Peyer's patch (tissue), 4 donors: ENCODE measurements around the gene ZNF726.

ENCODE experiments used
- POLR2A ChIP-seq, 2 donors: fragments of 450-650 bp; IDR thresholded peaks; one replicate each; pipeline ENCODE4 v1.5.1; 2017; ENCODE audit warnings: antibody characterized with exemption in 2 of 2, mild to moderate bottlenecking in 2 of 2, moderate library complexity in 2 of 2
- TF ChIP-seq, protein P1 (sequence below), 6 experiments: fragments of 450-650 bp in 4 of 6; fragments of 200-600 bp in 2 of 6; sonication (generic) in 1 of 6; IDR thresholded peaks; one replicate each; pipeline ENCODE4 v1.5.1; 2017 to 2019; ENCODE audit warnings: antibody characterized with exemption in 6 of 6, mild to moderate bottlenecking in 3 of 6, moderate library complexity in 1 of 6

DNA sequence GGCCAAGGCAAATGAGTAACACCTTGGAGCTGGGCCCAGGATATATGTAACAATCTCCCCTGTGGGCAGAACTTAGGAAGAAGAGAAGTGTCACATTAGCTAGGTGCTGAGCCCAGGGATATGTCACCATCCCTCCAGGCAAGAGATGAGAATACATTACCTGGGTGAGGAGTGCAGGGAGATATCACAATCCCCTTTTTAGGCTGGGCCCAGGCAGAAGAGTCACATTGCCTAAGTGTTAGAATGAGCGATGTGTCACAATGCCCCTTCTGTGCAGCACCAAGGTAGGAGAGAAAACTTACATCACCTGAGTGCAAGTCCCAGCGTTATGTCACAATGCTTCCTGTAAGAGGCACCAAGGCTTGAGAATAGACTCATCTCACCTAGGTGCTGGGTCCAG is 60.3 kb downstream of the ZNF726 start:
- no peak for TF ChIP-seq POLR2A (IDR thresholded peaks at IDR 0.05)
- TF ChIP-seq, protein P1, sequence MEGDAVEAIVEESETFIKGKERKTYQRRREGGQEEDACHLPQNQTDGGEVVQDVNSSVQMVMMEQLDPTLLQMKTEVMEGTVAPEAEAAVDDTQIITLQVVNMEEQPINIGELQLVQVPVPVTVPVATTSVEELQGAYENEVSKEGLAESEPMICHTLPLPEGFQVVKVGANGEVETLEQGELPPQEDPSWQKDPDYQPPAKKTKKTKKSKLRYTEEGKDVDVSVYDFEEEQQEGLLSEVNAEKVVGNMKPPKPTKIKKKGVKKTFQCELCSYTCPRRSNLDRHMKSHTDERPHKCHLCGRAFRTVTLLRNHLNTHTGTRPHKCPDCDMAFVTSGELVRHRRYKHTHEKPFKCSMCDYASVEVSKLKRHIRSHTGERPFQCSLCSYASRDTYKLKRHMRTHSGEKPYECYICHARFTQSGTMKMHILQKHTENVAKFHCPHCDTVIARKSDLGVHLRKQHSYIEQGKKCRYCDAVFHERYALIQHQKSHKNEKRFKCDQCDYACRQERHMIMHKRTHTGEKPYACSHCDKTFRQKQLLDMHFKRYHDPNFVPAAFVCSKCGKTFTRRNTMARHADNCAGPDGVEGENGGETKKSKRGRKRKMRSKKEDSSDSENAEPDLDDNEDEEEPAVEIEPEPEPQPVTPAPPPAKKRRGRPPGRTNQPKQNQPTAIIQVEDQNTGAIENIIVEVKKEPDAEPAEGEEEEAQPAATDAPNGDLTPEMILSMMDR (IDR thresholded peaks at IDR 0.05) = no peak
